PFSK-1 (cell line): Measurements from ENCODE around the gene PGGT1B.

ENCODE experiments used
- POLR2AphosphoS5 ChIP-seq: IDR thresholded peaks from 2 replicates; pipeline ENCODE4 v1.6.1; 2012; ENCODE audit warnings: low read depth, mild to moderate bottlenecking, control low read depth, low read length, moderate library complexity
- SIN3A ChIP-seq: IDR thresholded peaks from 2 replicates; pipeline ENCODE4 v1.6.1; 2012; ENCODE audit warnings: mild to moderate bottlenecking, low read length, moderate library complexity, borderline replicate concordance; ENCODE audit not compliant: insufficient read depth

DNA sequence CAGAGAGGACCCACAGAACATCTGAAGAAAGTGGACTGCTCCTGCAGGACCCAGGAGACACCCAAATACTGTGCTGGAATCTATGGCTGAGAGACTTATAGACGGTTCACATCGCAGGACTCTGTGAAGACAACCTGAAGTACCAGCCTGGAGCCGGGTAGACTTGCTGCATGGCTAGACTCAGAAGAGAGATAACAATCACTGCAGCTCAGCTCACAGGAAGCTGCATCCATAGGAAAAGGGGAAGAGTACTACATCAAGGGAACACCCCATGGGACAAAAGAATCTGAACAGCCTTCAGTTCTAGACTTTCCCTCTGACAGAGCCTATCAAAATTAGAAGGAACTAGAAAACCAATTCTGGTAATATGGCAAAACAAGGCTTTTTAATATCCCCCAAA is 66.5 kb downstream of the PGGT1B start:
- no peak for TF ChIP-seq POLR2AphosphoS5
- no peak for TF ChIP-seq SIN3A
